ENCODE measurements around the gene RPL11.

RPL11 gene

GRCh38 chr1:23736437-23737134 lies 45.0 kb downstream of the RPL11 start:
- no peak for DNase-seq

- DNase-seq = no peak
Measured at GRCh38 chr1:23741609-23742008, 50.0 kb downstream of the RPL11 start.

DNA sequence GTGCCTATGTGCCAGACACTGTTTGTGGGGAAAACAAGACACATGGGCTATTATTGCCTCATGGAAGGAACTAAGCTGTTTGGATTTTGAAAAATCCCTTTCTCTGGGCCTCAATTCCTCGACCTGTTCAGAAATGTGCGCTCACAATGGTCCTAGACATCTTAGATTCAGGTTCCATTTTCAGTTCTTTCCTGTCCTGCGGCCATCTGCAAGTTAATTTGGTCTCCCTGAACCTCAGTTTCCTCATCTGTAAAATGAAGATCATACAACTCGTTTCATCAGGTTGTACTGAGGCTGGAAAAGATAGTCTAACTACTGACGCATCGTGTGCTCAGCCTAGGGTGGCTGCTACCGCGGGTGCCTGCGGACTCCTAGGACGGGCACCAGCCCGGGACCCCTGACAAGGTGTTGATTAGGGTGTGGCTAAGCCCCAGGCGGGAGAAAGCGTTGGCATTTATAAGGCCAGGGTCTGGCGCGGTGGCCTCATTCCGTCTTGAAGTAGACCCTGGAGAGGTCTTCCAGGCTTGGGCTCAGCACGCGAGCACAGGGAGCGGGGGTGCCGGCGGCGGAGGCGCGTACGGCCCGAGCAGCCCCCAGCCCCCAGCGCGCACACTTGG lies 51.2 kb downstream of the RPL11 start:
- DNase-seq = no peak

DNA sequence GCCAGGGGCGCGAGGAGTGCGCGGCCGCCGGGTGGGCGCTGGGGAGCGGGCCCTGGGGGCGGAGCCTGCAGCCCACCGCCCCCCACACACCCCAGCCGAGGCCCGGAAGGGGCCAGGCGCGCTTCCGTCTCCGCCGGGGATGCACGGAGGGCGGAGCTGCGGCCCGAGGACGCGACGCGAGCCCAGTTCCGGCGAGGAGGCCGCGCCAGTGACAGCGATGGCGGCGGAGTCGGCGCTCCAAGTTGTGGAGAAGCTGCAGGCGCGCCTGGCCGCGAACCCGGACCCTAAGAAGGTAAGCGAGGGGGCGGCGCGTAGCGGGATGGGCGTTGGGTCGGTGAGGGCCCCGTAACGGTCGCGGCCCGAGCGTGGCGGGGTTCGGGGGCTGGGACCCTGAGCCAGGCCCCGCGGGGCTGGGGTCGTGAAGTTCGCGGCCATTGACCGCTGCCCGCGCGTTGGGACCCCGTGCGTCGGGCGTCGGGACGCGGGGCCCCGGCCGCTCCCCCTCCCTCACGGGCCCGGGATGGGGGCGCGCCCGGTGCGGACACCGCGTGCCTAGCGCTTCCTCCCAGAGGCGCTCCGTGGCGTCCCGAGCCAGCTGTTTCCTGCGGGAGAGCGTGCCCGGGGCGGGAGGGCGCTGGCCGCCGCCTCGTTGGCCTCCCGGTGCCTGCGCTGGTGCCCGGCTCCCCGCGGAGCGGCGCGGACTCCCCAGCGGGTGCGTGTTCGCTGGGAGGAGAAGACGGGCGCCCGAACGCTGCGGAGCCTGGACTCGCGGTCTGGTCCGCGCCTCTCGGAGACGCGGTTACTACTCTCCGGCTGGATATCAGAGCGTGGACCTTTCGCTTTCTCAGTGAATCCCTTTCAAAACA lies 51.9 kb downstream of the RPL11 start, which contains the start of gene ELOA:
ELOA (plus strand) TSS at position 185 of the 866 bp plus-strand sequence; CDS start at position 218, 33 bp downstream.
- DNase-seq = peak; percentile 62 to 73

DNA sequence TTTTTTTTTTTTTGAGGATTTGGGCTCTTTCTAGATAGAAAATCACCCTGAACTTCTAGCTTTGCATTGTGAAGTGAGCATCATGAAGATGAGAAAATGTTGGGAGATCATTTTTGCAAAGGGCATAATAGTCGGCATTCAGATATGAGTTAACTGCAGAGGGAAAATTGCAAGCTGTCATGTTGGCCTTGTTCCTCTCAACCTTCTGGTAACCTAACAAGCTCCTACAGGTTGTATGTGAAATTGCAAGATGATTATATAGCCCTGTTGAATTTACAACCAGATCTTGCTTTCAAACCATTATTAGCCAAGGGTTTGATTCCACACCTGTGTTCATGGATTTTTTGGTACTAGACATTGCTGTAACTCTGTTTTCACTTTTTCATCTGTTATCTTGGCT lies 53.9 kb downstream of the RPL11 start:
- DNase-seq = no peak

All from stimulated activated CD4-positive, alpha-beta T cell treated with anti-CD3 and anti-CD28 coated beads, Interleukin-2, amount 100 ng/mL, for 48 hours (primary cell).